Measurements from ENCODE around the gene STMP1.

GRCh38 chr7:135714534-135715009 is 52.3 kb downstream of the STMP1 start:
- TF ChIP-seq MYC (IDR thresholded peaks at IDR 0.05; ENCODE audit: low read depth, low read length) (no peak), CTCF (IDR thresholded peaks at IDR 0.05; ENCODE audit: low read depth, low read length) (no peak), MAX (IDR thresholded peaks at IDR 0.05; ENCODE audit: low read depth, low read length) (no peak)

Measured in NB4 (cell line).